ENCODE results near the gene NBPF9.
A peak's percentile ranks its signal among the peaks of the same experiment; 100 is the strongest.
"Not testable (repeated sequence)": the region's sequence is repeated elsewhere in the genome, so short reads cannot be mapped to it uniquely, and the experiment has no call there.

NBPF9 gene, protein sequence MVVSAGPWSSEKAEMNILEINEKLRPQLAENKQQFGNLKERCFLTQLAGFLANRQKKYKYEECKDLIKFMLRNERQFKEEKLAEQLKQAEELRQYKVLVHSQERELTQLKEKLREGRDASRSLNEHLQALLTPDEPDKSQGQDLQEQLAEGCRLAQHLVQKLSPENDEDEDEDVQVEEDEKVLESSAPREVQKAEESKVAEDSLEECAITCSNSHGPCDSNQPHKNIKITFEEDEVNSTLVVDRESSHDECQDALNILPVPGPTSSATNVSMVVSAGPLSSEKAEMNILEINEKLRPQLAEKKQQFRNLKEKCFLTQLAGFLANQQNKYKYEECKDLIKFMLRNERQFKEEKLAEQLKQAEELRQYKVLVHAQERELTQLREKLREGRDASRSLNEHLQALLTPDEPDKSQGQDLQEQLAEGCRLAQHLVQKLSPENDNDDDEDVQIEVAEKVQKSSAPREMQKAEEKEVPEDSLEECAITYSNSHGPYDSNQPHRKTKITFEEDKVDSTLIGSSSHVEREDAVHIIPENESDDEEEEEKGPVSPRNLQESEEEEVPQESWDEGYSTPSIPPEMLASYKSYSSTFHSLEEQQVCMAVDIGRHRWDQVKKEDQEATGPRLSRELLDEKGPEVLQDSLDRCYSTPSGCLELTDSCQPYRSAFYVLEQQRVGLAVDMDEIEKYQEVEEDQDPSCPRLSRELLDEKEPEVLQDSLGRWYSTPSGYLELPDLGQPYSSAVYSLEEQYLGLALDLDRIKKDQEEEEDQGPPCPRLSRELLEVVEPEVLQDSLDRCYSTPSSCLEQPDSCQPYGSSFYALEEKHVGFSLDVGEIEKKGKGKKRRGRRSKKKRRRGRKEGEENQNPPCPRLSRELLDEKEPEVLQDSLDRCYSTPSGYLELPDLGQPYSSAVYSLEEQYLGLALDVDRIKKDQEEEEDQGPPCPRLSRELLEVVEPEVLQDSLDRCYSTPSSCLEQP (N-terminal part only)

GRCh38 chr1:149103109-149104081, at the start of gene NBPF9:
Gene NBPF9 (minus strand): TSS chr1:149103551. CDS start chr1:149082139, 21,412 bp downstream.
- peak; percentile 28 to 54 for DNase-seq

DNA sequence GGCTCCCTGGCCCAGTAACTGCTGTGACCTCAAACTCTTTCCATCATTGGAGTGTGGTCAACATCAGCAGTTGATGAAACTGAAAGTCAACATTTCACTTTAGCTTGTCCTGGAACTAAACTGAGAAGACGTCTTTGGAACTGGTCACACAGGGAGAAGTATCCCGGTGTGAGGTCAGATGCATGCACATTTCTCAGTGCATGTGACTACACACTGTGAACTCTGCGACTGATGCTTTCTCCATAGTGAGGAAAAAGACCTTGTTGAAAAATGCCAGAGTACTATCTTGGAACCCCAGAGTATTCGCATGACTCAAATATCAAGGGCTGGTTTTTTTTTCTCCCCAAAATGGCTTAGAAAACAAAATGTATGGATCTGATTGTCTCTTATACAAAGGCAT, 46.6 kb upstream of the NBPF9 start:
- DNase-seq, result not testable (repeated sequence)

GRCh38 chr1:149137585-149137984, 34.2 kb upstream of the NBPF9 start:
- not testable (repeated sequence) for DNase-seq

GRCh38 chr1:149130938-149131337, 27.6 kb upstream of the NBPF9 start:
- not testable (repeated sequence) for DNase-seq

- DNase-seq, result not testable (repeated sequence)
Measured at GRCh38 chr1:149129245-149129644, 25.9 kb upstream of the NBPF9 start.

DNA sequence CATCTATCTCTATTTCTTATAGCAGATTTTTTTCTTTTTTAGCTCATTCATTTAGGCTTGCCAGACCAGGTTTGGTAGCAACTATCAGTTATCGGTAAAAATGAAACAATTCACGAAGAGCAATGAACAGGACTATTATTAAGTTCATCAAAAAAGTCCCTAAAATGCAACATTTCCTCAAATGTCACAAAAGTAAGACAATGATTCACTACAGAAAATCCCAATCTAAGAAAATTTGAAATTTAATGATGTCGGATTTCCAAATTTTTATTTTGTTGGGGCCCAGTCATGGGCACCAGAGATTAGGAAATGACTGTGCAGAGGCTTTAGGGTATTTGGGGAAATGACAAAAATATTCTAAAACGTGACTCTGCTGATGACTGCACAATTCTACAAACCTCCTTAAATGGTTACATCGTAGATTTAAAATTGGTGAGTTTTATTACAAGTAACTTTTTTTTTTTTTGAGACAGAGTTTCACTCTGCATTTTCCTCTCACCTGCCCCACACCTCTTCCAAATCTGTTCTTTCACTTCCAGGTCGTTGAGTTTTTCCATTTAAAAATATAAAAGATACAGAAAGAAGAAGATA, 23.3 kb upstream of the NBPF9 start:
- not testable (repeated sequence) for DNase-seq

DNA sequence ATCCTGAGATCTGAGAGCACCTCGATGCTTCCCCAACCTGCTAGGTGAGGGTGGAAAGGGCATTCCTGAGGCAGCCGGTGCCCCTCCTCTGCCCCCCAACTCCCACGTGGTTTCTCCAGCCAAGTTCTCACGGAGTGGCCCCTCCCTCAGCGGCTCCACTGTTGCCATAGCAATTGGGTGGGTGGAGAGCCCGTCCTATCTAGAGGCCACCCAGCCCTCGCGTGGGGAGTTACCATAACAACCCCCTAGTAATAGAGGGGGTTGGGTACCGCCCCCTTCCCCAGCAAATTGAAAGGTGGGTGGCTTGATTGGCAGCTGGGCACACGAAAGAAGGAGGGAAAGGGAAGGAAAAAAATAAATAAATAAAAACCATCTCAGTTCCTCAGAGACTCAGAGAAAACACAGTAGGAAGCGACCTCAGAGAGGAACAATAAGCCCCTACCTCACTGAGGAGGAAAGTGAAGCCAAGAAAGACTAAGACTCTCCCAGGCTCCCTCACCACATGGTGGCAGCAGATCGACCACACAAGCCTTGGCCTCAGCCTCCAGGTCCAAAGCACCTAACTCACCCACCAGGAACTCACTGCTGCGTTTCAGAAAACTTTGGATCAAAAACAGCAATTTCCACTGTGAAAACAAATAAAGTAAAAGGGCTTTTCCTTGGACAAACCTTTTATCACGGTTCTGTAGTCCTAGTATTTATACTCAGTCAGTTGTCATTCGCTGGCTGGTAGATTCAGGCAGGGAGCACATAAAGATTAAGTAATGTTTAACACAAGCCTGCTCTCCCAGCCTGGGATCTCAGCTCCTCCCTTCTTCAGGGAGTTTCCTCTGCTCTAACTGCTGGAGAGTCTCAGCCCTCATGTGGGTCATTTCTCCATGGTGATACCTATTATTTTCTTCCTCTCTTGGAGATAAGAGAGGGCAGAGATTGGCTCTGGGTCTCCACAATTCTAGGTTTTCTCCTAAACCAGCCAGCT, 20.9 kb upstream of the NBPF9 start:
- peak; percentile 3 to 39 for DNase-seq

- not testable (repeated sequence) for DNase-seq
Measured at GRCh38 chr1:149112828-149113227, 9.5 kb upstream of the NBPF9 start.

DNA sequence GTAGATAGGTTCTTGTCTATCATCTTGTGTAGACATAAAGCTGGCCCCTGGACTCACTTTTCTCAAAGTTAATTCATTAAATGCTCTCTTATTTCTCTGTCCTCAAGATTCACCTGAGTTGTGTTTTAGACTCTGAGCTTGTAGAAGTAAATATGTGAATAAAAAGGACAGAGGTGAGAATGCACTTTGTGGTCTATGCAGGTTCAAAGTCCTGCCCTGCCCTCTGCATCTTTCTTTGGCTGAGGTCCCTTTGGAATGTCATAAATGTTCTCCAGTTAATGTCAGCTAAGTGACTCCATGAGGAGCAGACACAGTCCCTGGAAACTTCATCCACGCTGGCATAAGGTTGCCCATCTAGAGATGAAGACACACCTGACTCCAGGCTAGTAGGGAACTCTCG, 7.0 kb upstream of the NBPF9 start:
- not testable (repeated sequence) for DNase-seq

GRCh38 chr1:149102574-149102973, 777 bp downstream of the NBPF9 start:
- DNase-seq, result not testable (repeated sequence)

GRCh38 chr1:149098276-149098675, 5.1 kb downstream of the NBPF9 start:
- DNase-seq, result peak in 1 of 2 experiments; percentile 6

DNA sequence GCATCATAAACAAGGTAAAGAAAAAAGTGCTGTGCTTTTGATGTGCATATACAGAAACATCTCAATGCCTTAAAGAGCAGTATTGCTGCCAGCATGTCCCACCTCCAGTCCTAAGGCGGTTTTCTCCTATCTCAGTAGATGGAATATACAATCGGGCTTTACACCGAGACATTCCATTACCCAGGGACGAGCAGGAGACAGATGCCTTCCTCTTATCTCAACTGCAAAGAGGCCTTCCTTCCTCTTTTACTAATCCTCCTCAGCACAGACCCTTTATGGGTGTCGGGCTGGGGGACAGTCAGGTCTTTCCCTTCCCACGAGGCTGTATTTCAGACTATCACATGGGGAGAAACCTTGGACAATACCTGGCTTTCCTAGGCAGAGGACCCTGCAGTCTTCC, 10.2 kb downstream of the NBPF9 start:
- DNase-seq, result not testable (repeated sequence)

GRCh38 chr1:149075505-149076127, 27.7 kb downstream of the NBPF9 start:
- not testable (repeated sequence) for DNase-seq

DNA sequence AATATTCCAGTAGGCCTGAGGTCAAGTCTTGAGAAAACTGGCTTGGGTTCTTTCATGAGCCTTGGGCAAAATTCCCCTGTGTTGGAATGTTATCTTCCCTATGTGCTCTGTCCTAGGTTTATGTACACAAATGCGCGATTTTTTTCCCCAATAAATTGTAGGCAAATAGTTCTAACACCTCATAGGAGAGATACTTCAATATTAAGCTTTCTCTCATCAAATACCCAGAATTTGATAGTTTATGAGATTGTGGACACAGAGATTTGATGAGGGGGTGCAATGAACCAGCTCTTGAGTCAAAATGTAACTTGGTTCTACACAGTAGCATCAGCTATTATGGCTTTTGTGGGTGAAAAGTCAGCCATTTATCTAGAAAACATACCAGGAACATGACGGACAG, 38.7 kb downstream of the NBPF9 start:
- not testable (repeated sequence) for DNase-seq

GRCh38 chr1:149043056-149043455, 60.3 kb downstream of the NBPF9 start:
- DNase-seq, result not testable (repeated sequence)

- not testable (repeated sequence) for DNase-seq
Measured at GRCh38 chr1:149033916-149034315, 69.4 kb downstream of the NBPF9 start.

- DNase-seq, result not testable (repeated sequence)
Measured at GRCh38 chr1:149024327-149024726, 79.0 kb downstream of the NBPF9 start.

GRCh38 chr1:149018577-149018976, 84.8 kb downstream of the NBPF9 start:
- not testable (repeated sequence) for DNase-seq

DNA sequence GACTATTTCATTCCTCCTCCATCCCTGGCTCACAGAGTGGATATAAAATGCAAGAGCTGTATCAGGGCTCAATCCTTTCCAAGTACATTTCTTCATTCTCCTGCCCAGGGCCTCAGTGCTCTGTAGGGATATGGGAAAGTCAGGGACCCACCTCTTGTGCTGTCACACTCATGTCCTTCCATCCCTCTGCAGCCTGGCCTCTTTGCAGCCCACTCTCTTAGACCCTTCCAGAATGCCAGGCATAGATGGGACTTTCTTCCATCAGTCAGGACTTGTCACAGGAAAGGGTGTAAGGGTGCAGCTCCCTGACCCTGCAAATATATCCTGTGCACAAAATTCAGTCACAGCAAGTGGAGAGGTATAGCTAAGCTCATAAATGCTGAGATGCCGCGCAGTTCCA, 86.7 kb downstream of the NBPF9 start:
- DNase-seq, result not testable (repeated sequence)

DNA sequence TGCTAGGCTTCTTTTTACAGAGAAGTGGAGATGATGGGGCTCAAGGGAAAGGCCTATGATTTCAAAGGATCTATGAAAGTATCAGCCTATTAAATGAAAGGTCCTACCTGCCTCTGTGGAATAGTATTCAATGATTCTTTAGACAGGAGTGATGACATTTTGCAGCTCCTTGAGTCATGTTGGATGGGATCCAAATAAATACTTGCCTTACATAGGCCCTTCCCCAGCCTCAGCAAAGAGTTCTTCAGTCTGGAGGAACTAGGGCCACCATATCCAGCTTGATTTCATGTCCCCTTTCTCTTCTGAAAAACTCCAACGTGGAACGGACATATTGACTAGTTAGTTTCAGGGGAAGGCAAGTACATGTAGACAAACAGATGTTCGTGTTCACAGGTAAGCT, 87.8 kb downstream of the NBPF9 start:
- not testable (repeated sequence) for DNase-seq

Data from NCI-H2081 (cell line).